ENCODE results near the gene ANKS1A.

The ANKS1A gene

GRCh38 chr6:35021004-35021403, 131.9 kb downstream of the ANKS1A start:
- peaks cover 6% of the 10 kb centered on the region for H3K36me3 Mint-ChIP-seq
- no peak overlapping the region for H3K4me3 Mint-ChIP-seq
- no peaks in the 10 kb centered on the region for H3K9me3 Mint-ChIP-seq
- DNase-seq (ENCODE audit: low spot score in 2 of 2) (no peak), ATAC-seq (no peak)
- H3K4me1 Mint-ChIP-seq: peaks cover 6% of the 10 kb centered on the region
- no peak overlapping the region for H3K27ac Mint-ChIP-seq

- no peak for DNase-seq (ENCODE audit: low spot score in 2 of 2)
- Mint-ChIP-seq H3K9me3 (no peaks in the 10 kb centered on the region), H3K36me3 (no peaks in the 10 kb centered on the region), H3K27ac (no peak overlapping the region), H3K4me1 (peaks cover 6% of the 10 kb centered on the region), H3K4me3 (no peak overlapping the region)
- ATAC-seq: no peak
Observed at GRCh38 chr6:35023091-35024000, 134.3 kb downstream of the ANKS1A start.

- H3K27ac Mint-ChIP-seq: no peak overlapping the region
- H3K4me1 Mint-ChIP-seq: peaks cover 6% of the 10 kb centered on the region
- H3K9me3 Mint-ChIP-seq: no peaks in the 10 kb centered on the region
- no peak overlapping the region for H3K4me3 Mint-ChIP-seq
- no peaks in the 10 kb centered on the region for H3K36me3 Mint-ChIP-seq
- peak; percentile 36 for ATAC-seq
- DNase-seq (ENCODE audit: low spot score in 2 of 2): no peak
Observed at GRCh38 chr6:35024551-35025054, 135.5 kb downstream of the ANKS1A start.

GRCh38 chr6:35025232-35026188, 136.5 kb downstream of the ANKS1A start:
- no peak overlapping the region for H3K4me3 Mint-ChIP-seq
- no peaks in the 10 kb centered on the region for H3K36me3 Mint-ChIP-seq
- H3K9me3 Mint-ChIP-seq: no peaks in the 10 kb centered on the region
- DNase-seq (ENCODE audit: low spot score in 2 of 2) (no peak), ATAC-seq (no peak)
- H3K4me1 Mint-ChIP-seq: peaks cover 6% of the 10 kb centered on the region
- H3K27ac Mint-ChIP-seq: no peak overlapping the region

- H3K4me3 Mint-ChIP-seq: no peak overlapping the region
- ATAC-seq (no peak), DNase-seq (ENCODE audit: low spot score in 2 of 2) (no peak)
- H3K36me3 Mint-ChIP-seq: no peaks in the 10 kb centered on the region
- no peak overlapping the region for H3K27ac Mint-ChIP-seq
- no peaks in the 10 kb centered on the region for H3K9me3 Mint-ChIP-seq
- H3K4me1 Mint-ChIP-seq: peaks cover 6% of the 10 kb centered on the region
Observed at GRCh38 chr6:35026434-35027222, 137.6 kb downstream of the ANKS1A start.

- peaks cover 6% of the 10 kb centered on the region for H3K4me1 Mint-ChIP-seq
- H3K36me3 Mint-ChIP-seq: no peaks in the 10 kb centered on the region
- ATAC-seq (no peak), DNase-seq (ENCODE audit: low spot score in 2 of 2) (no peak)
- H3K4me3 Mint-ChIP-seq: no peak overlapping the region
- H3K9me3 Mint-ChIP-seq: no peaks in the 10 kb centered on the region
- no peak overlapping the region for H3K27ac Mint-ChIP-seq
Observed at GRCh38 chr6:35027807-35028206, 138.8 kb downstream of the ANKS1A start.

- Mint-ChIP-seq H3K36me3 (no peaks in the 10 kb centered on the region), H3K4me1 (peaks cover 6% of the 10 kb centered on the region), H3K9me3 (no peaks in the 10 kb centered on the region), H3K27ac (no peak overlapping the region), H3K4me3 (no peak overlapping the region)
- DNase-seq (ENCODE audit: low spot score in 2 of 2) (no peak), ATAC-seq (no peak)
Observed at GRCh38 chr6:35028781-35029769, 140.0 kb downstream of the ANKS1A start.

GRCh38 chr6:35030099-35030498, 141.0 kb downstream of the ANKS1A start:
- Mint-ChIP-seq H3K4me1 (peaks cover 6% of the 10 kb centered on the region), H3K27ac (no peak overlapping the region), H3K36me3 (no peaks in the 10 kb centered on the region), H3K4me3 (no peak overlapping the region), H3K9me3 (no peaks in the 10 kb centered on the region)
- DNase-seq (ENCODE audit: low spot score in 2 of 2): no peak
- ATAC-seq: no peak

GRCh38 chr6:35031611-35032529, 142.8 kb downstream of the ANKS1A start:
- H3K4me1 Mint-ChIP-seq: no peaks in the 10 kb centered on the region
- DNase-seq (ENCODE audit: low spot score in 2 of 2) (no peak), ATAC-seq (no peak)
- H3K36me3 Mint-ChIP-seq: no peaks in the 10 kb centered on the region
- H3K4me3 Mint-ChIP-seq: no peak overlapping the region
- H3K9me3 Mint-ChIP-seq: no peaks in the 10 kb centered on the region
- H3K27ac Mint-ChIP-seq: no peak overlapping the region

GRCh38 chr6:35033683-35034082, 144.6 kb downstream of the ANKS1A start:
- no peak for ATAC-seq
- Mint-ChIP-seq H3K9me3 (no peaks in the 10 kb centered on the region), H3K27ac (no peak overlapping the region)

GRCh38 chr6:35034411-35035191, 145.5 kb downstream of the ANKS1A start:
- Mint-ChIP-seq H3K4me3 (no peak overlapping the region), H3K36me3 (no peaks in the 10 kb centered on the region), H3K9me3 (no peaks in the 10 kb centered on the region), H3K27ac (no peak overlapping the region), H3K4me1 (no peaks in the 10 kb centered on the region)
- ATAC-seq (no peak), DNase-seq (ENCODE audit: low spot score in 2 of 2) (no peak)

More at GRCh38 chr6:35033683-35034082, 144.6 kb downstream of the ANKS1A start:
- Mint-ChIP-seq H3K4me1 (no peaks in the 10 kb centered on the region), H3K4me3 (no peak overlapping the region), H3K36me3 (no peaks in the 10 kb centered on the region)
- DNase-seq (ENCODE audit: low spot score in 2 of 2): no peak

GRCh38 chr6:35035481-35036030, 146.5 kb downstream of the ANKS1A start:
- Mint-ChIP-seq H3K4me3 (no peak overlapping the region), H3K9me3 (no peaks in the 10 kb centered on the region), H3K36me3 (no peaks in the 10 kb centered on the region), H3K27ac (no peak overlapping the region), H3K4me1 (no peaks in the 10 kb centered on the region)
- ATAC-seq (no peak), DNase-seq (ENCODE audit: low spot score in 2 of 2) (no peak)

Measured in stimulated activated effector memory CD8-positive, alpha-beta T cell treated with anti-CD3 and anti-CD28 coated beads, Interleukin-12 subunit alpha, Interleukin-12 subunit beta, amount 100 ng/mL, for 72 hours (primary cell).